H4 (cell line): ENCODE results near the gene IL17A. TPM values are rescaled to one million over a fixed set of nuclear protein-coding genes. Genes with fewer than 3 reads are reported as not detected.

Experiments used
- DNase-seq: peaks from one replicate; pipeline ENCODE4 v3.0.0-alpha.2; 2015; ENCODE audit warnings: low spot score
- total RNA-seq: library from RNA; depleted of rRNA; stranded (reverse); fragments of >200 nt; shearing (Covaris generic); gene quantifications from 2 replicates; pipeline ENCODE4 v1.2.3, GENCODE V29; 2014; rRNA removed

The IL17A gene
- total RNA-seq, 1 experiment from 2014 or later = not detected

- no peak for DNase-seq
Observed at GRCh38 chr6:52216932-52217575, 30.9 kb downstream of the IL17A start.

GRCh38 chr6:52217761-52218160 is 31.6 kb downstream of the IL17A start:
- no peak for DNase-seq

- DNase-seq = peak; percentile 20
Observed at GRCh38 chr6:52221302-52221701, 35.1 kb downstream of the IL17A start.

- no peak for DNase-seq
Observed at GRCh38 chr6:52227495-52227894, 41.3 kb downstream of the IL17A start.

GRCh38 chr6:52230685-52231084 is 44.5 kb downstream of the IL17A start:
- DNase-seq = no peak

GRCh38 chr6:52231406-52232127 is 45.4 kb downstream of the IL17A start:
- DNase-seq = peak; percentile 37

GRCh38 chr6:52233005-52233404 is 46.8 kb downstream of the IL17A start:
- DNase-seq = no peak

- peak; percentile 91 for DNase-seq
Observed at GRCh38 chr6:52233975-52234823, 48.0 kb downstream of the IL17A start.

Other genes with a start within 250 kb of the IL17A start
- gene PKHD1, start 98.8 kb upstream of the IL17A start, total RNA-seq = not detected in 2 replicates
- not detected in 2 replicates for gene IL17F, start 58.1 kb downstream of the IL17A start, total RNA-seq
- gene MCM3, start 98.4 kb downstream of the IL17A start, total RNA-seq = 157 and 161 TPM in 2 replicates
- gene PAQR8, start 175.8 kb downstream of the IL17A start, total RNA-seq = 3.8 and 4.5 TPM in 2 replicates
- 24.7 and 35.9 TPM in 2 replicates for gene EFHC1, start 234.0 kb downstream of the IL17A start, total RNA-seq